CD4-positive, alpha-beta T cell (primary cell): ENCODE measurements around the gene ITPRID2. TPM values are rescaled to one million over a fixed set of nuclear protein-coding genes. Genes with fewer than 3 reads are reported as not detected.

ENCODE experiments used
- ATAC-seq: fragments of 200-7000 bp; cut with Tn5 transposase; one replicate; pipeline ENCODE4 v1.10.0; 2022; ENCODE audit warnings: mild to moderate bottlenecking; ENCODE audit not compliant: poor library complexity
- CTCF ChIA-PET: fragments of 350-600 bp; sonication (Branson Sonifier 250); formaldehyde crosslinking; loops from one replicate; lab custom pipeline; 2021; ENCODE audit warnings: antibody characterized with exemption, inconsistent platforms; lab: Charles Lee
- POLR2A ChIA-PET: fragments of 350-600 bp; sonication (Branson Sonifier 250); formaldehyde crosslinking; loops from one replicate; lab custom pipeline; 2021; ENCODE audit warnings: antibody characterized with exemption, inconsistent platforms; lab: Charles Lee
- DNase-seq, 14 experiments: peaks; one replicate each; pipeline ENCODE4 v3.0.0-alpha.2; 2013 to 2020; ENCODE audit warnings: mixed read lengths in 2 of 14
- H3K27ac ChIP-seq, 2 donors: one replicate each; pipeline versions ENCODE4 v1.5.1 to v1.7.0; 2013; ENCODE audit warnings: low read length in 2 of 2, low read depth in 1 of 2, mild to moderate bottlenecking in 1 of 2
- H3K27me3 ChIP-seq, 2 experiments: 1 replicate in 1 of 2; 2 replicates in 1 of 2; pipeline versions ENCODE4 v1.6.1 to v1.7.0; 2013; ENCODE audit warnings: low read length in 2 of 2, control low read depth in 1 of 2, mild to moderate bottlenecking in 1 of 2, moderate library complexity in 1 of 2; ENCODE audit not compliant: insufficient read depth in 2 of 2, control insufficient read depth in 1 of 2
- H3K36me3 ChIP-seq: one replicate; pipeline ENCODE4 v1.6.1; 2013; ENCODE audit warnings: low read length, control low read depth; ENCODE audit not compliant: insufficient read depth
- H3K4me1 ChIP-seq: one replicate; pipeline ENCODE4 v1.6.1; 2013; ENCODE audit warnings: low read length, control low read depth; ENCODE audit not compliant: insufficient read depth
- H3K4me3 ChIP-seq: one replicate; pipeline ENCODE4 v1.5.1; 2013; ENCODE audit warnings: mild to moderate bottlenecking, low read length, moderate library complexity
- H3K9me3 ChIP-seq, 2 experiments: 1 replicate in 1 of 2; 2 replicates in 1 of 2; pipeline versions ENCODE4 v1.6.1 to v1.7.0; 2013; ENCODE audit warnings: low read length in 2 of 2, mild to moderate bottlenecking in 2 of 2, control low read depth in 1 of 2, moderate library complexity in 1 of 2; ENCODE audit not compliant: control insufficient read depth in 1 of 2, insufficient read depth in 1 of 2
- H3K27ac Mint-ChIP-seq: one replicate; pipeline ENCODE4 v1.8.0; 2020; ENCODE audit warnings: mixed read lengths
- H3K27me3 Mint-ChIP-seq: one replicate; pipeline ENCODE4 v1.8.0; 2021; ENCODE audit warnings: mixed read lengths
- H3K36me3 Mint-ChIP-seq: one replicate; pipeline ENCODE4 v1.8.0; 2021; ENCODE audit warnings: low read depth, mixed read lengths
- H3K4me1 Mint-ChIP-seq: one replicate; pipeline ENCODE4 v1.8.0; 2021; ENCODE audit warnings: low read depth, mixed read lengths
- H3K4me3 Mint-ChIP-seq: one replicate; pipeline ENCODE4 v1.8.0; 2020; ENCODE audit warnings: mild to moderate bottlenecking, mixed read lengths
- H3K9me3 Mint-ChIP-seq: one replicate; pipeline ENCODE4 v1.8.0; 2020; ENCODE audit warnings: mixed read lengths
- CTCF ChIP-seq: fragments of 200-600 bp; IDR thresholded peaks from one replicate; pipeline ENCODE4 v1.8.0; 2022; ENCODE audit warnings: antibody characterized with exemption, mild to moderate bottlenecking
- intact Hi-C, 2 experiments: fragments of 100-400 bp; cut with DNase I in 1 of 2; cut with micrococcal nuclease in 1 of 2; formaldehyde crosslinking; loops; one replicate each; pipeline versions ENCODE4 v1.15.1 to v1.9.0; 2023 to 2025; cut with DNase I, micrococcal nuclease
- polyA plus RNA-seq, 2 donors: library from polyadenylated mRNA; unstranded; fragments of 120-200 nt; gene quantifications; one replicate each; pipeline ENCODE4 v1.2.1, GENCODE V29; 2013
- total RNA-seq, 174 experiments: library from RNA in 2 of 174; stranded (reverse) in 2 of 174; gene quantifications; one replicate each; pipeline ENCODE4 v1.2.3 and lab custom pipeline; 2021 to 2026

ITPRID2 gene
- total RNA-seq (10 to 100 TPM; 75.8 to 79.7 TPM), total RNA-seq (lab: John Stamatoyannopoulos, UW) (41.3 to 96.5 (median 69.5) reads per million in 172 experiments)
- 22.6 TPM for polyA plus RNA-seq (2013, experiment 1 of 2)
- 21.8 TPM for polyA plus RNA-seq (2013, experiment 2 of 2)

- H3K4me3 ChIP-seq = peak within 1 kb of the TSS; percentile 75
- peak within 1 kb of the TSS; percentile 77 for H3K27ac Mint-ChIP-seq
- peaks cover 8% of the 10 kb centered on the region for H3K4me1 ChIP-seq
- H3K9me3 ChIP-seq = no peaks in the 10 kb centered on the region
- peak within 1 kb of the TSS in 1 of 2 donors; percentile 36 for H3K27ac ChIP-seq
- H3K4me3 Mint-ChIP-seq = peak within 1 kb of the TSS; percentile 97
- no peak for TF ChIP-seq CTCF
- intact Hi-C loops = loop anchor here in 1 of 2 experiments (5.0 to 10.0 kb wide), 2 partner anchors 437 to 1884 kb away; partner anchors contain the start of genes CWC22 and ITGA4
- DNase-seq = peak; percentile 12 to 86 (median 52)
- peaks cover 4 to 15% of the 10 kb centered on the region in 2 experiments for H3K27me3 ChIP-seq
- no peaks in the 10 kb centered on the region for H3K36me3 ChIP-seq
- no peaks in the 10 kb centered on the region for H3K9me3 Mint-ChIP-seq
- H3K4me1 Mint-ChIP-seq = peaks cover 37% of the 10 kb centered on the region
- ChIA-PET CTCF (interaction anchor here (0.7 to 1.4 kb wide), 2 partner anchors 8 to 12 kb away, joined by 4 to 8 read pairs; no protein-coding TSS in a partner anchor), POLR2A (interaction anchor here (1.2 to 2.6 kb wide), 2 partner anchors 9 to 911 kb away, joined by 3 to 21 read pairs; partner anchors contain the start of gene UBE2E3)
- peaks cover 10% of the 10 kb centered on the region for H3K36me3 Mint-ChIP-seq
- peak; percentile 90 for ATAC-seq
- H3K27me3 Mint-ChIP-seq = peaks cover 25% of the 10 kb centered on the region
Observed at GRCh38 chr2:181891258-181891965, at the start of gene ITPRID2. ITPRID2 (plus strand) TSS chr2:181891730; CDS start chr2:181892067, 337 bp downstream.

- H3K36me3 ChIP-seq = no peaks in the 10 kb centered on the region
- Mint-ChIP-seq H3K4me1 (no peaks in the 10 kb centered on the region), H3K27me3 (peaks cover 3% of the 10 kb centered on the region), H3K36me3 (no peaks in the 10 kb centered on the region), H3K9me3 (no peaks in the 10 kb centered on the region), H3K27ac (no peak overlapping the region), H3K4me3 (no peak overlapping the region)
- TF ChIP-seq CTCF = no peak
- CTCF ChIA-PET = no interaction called here
- POLR2A ChIA-PET = no interaction called here
- intact Hi-C loops = no loop called here
- ATAC-seq (no peak), DNase-seq (no peak)
- no peaks in the 10 kb centered on the region for H3K9me3 ChIP-seq
- H3K27ac ChIP-seq = no peak overlapping the region
- no peaks in the 10 kb centered on the region for H3K27me3 ChIP-seq
- H3K4me3 ChIP-seq = no peak overlapping the region
- H3K4me1 ChIP-seq = no peaks in the 10 kb centered on the region
Observed at GRCh38 chr2:181844551-181845290, 46.8 kb upstream of the ITPRID2 start.

GRCh38 chr2:181846399-181847197, 44.9 kb upstream of the ITPRID2 start:
- no peaks in the 10 kb centered on the region for H3K36me3 ChIP-seq
- Mint-ChIP-seq H3K27ac (no peak overlapping the region), H3K36me3 (no peaks in the 10 kb centered on the region), H3K4me1 (no peaks in the 10 kb centered on the region), H3K27me3 (peaks cover 5% of the 10 kb centered on the region), H3K4me3 (no peak overlapping the region), H3K9me3 (no peaks in the 10 kb centered on the region)
- ChIA-PET CTCF (no interaction called here), POLR2A (no interaction called here)
- H3K9me3 ChIP-seq = no peaks in the 10 kb centered on the region
- H3K27me3 ChIP-seq = no peaks in the 10 kb centered on the region
- ATAC-seq (no peak), DNase-seq (peak in 2 of 14 experiments; percentile 7 to 13)
- no peak overlapping the region for H3K4me3 ChIP-seq
- intact Hi-C loops = no loop called here
- no peak overlapping the region for H3K27ac ChIP-seq
- TF ChIP-seq CTCF = no peak
- H3K4me1 ChIP-seq = no peaks in the 10 kb centered on the region
